GM12891 (cell line): ENCODE results near the gene DNASE1L1.

Experiments
- PAX5 ChIP-seq: IDR thresholded peaks from 2 replicates; pipeline ENCODE4 v1.6.1; 2011; ENCODE audit warnings: low read length, moderate library complexity, mild to moderate bottlenecking; ENCODE audit not compliant: insufficient read depth, severe bottlenecking
- POLR2A ChIP-seq: IDR thresholded peaks from 2 replicates; pipeline ENCODE4 v1.6.1; 2011; ENCODE audit warnings: low read depth, low read length, control low read depth
- POLR2AphosphoS5 ChIP-seq: IDR thresholded peaks from 2 replicates; pipeline ENCODE4 v1.6.1; 2011; ENCODE audit warnings: low read depth, low read length, control low read depth
- POU2F2 ChIP-seq: IDR thresholded peaks from 2 replicates; pipeline ENCODE4 v1.6.1; 2011; ENCODE audit warnings: low read depth, mild to moderate bottlenecking, control low read depth, low read length, moderate library complexity
- SPI1 ChIP-seq: IDR thresholded peaks from 2 replicates; pipeline ENCODE4 v1.6.1; 2011; ENCODE audit warnings: low read depth, low read length, control low read depth
- TAF1 ChIP-seq: IDR thresholded peaks from 2 replicates; pipeline ENCODE4 v1.6.1; 2011; ENCODE audit warnings: low read depth, low read length, control low read depth

GRCh38 chrX:154359362-154360154 lies 49.5 kb downstream of the DNASE1L1 start:
- TF ChIP-seq POLR2AphosphoS5 (no peak), POLR2A (no peak), TAF1 (no peak), SPI1 (no peak), POU2F2 (no peak), PAX5 (no peak)
